ENCODE data around the gene CREB5. TPM values are rescaled to one million over a fixed set of nuclear protein-coding genes. Genes with fewer than 3 reads are reported as not detected.

CREB5 gene
- total RNA-seq, 1 experiment from 2014 or later, result 0.49 TPM

DNA sequence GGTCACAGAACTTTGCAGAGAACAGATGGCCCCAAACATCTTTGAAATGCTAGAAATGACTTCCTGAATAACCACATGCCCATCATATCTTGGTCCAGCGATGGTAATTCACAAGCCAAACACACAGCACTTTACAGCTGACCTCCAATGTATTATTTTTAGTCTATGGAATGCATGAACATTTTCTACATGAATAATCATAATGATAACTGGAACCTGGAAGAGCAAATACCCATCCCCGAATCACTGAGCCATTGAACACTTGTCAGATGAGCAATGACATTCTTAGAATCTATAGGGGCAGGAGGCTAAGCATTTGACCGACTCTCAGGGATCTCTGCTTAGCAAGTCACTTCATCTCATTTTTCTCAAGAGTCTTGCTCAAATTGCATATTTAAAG lies 167.3 kb downstream of the CREB5 start:
- Histone ChIP-seq H3K9me3 (ENCODE audit: control insufficient read depth in 1 of 2, insufficient read depth in 1 of 2, low read depth in 1 of 2, low read length in 2 of 2) (no peaks in the 10 kb centered on the region), H3K4me1 (ENCODE audit: control insufficient read depth in 1 of 2, insufficient read depth in 2 of 2, low read length in 2 of 2) (no peaks in the 10 kb centered on the region), H3K79me2 (ENCODE audit: insufficient read depth, low read length) (no peaks in the 10 kb centered on the region), H3K36me3 (ENCODE audit: control insufficient read depth in 1 of 2, insufficient read depth in 2 of 2, low read length in 2 of 2) (no peaks in the 10 kb centered on the region), H2AFZ (ENCODE audit: low read depth, low read length, poor library complexity, severe bottlenecking) (no peak overlapping the region), H4K20me1 (ENCODE audit: insufficient read depth) (no peaks in the 10 kb centered on the region), H3K4me2 (ENCODE audit: low read length) (no peak overlapping the region), H3K27me3 (ENCODE audit: insufficient read depth, low read length) (peaks cover 84% of the 10 kb centered on the region), H3K9me2 (ENCODE audit: insufficient read depth) (no peaks in the 10 kb centered on the region), H3K9ac (ENCODE audit: low read length) (no peak overlapping the region), H3K27ac (ENCODE audit: low read depth, low read length) (no peak overlapping the region), H3K4me3 (replicated peaks in 1 of 2; ENCODE audit: low read depth in 1 of 2, low read length in 2 of 2) (no peak overlapping the region)
- CTCF ChIA-PET, result no interaction called here
- DNase-seq (ENCODE audit: low read depth, low spot score) (no peak), ATAC-seq (no peak)
- BruUV-seq (replicated peaks), result no TSS peak
- no peak for TF ChIP-seq ZNF274 (IDR thresholded peaks at IDR 0.05; ENCODE audit: low read depth, low read length)
- POLR2A ChIA-PET, result no interaction called here
- RAD21 ChIA-PET (ENCODE audit: low non-redundant PET in 1 of 2, low total read pairs in 2 of 2, uncharacterized antibody in 2 of 2, unreplicated experiment in 2 of 2), result no interaction called here
- intact Hi-C loops (cut with micrococcal nuclease), result no loop called here

DNA sequence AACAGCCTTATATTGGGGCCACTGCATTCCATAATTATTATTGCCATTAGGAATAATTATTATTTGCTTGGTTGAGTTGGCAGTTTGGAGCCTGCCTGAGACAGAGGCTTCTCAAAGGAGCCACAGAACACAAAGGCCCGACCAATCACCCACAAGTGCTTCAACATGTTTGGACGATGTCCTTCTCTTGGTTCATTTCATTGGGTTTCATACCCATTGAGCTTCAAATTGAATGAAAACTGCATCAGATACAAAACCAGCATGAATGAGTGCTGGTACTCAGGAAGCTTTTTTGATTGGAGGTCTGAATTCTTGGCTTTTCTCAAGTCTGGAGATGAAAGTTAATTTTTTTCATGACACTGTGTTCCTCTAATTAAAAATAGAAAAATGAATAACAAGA lies 168.3 kb downstream of the CREB5 start:
- H3K79me2 ChIP-seq (ENCODE audit: insufficient read depth, low read length), result no peaks in the 10 kb centered on the region
- no peak overlapping the region for H3K4me3 ChIP-seq (replicated peaks in 1 of 2; ENCODE audit: low read depth in 1 of 2, low read length in 2 of 2)
- H3K9me3 ChIP-seq (ENCODE audit: control insufficient read depth in 1 of 2, insufficient read depth in 1 of 2, low read depth in 1 of 2, low read length in 2 of 2), result no peaks in the 10 kb centered on the region
- no peak for TF ChIP-seq ELF1 (IDR thresholded peaks at IDR 0.05; ENCODE audit: borderline replicate concordance, low read depth)
- no peak overlapping the region for H2AFZ ChIP-seq (ENCODE audit: low read depth, low read length, poor library complexity, severe bottlenecking)
- H3K27me3 ChIP-seq (ENCODE audit: insufficient read depth, low read length), result peaks cover 73% of the 10 kb centered on the region
- no peaks in the 10 kb centered on the region for H3K36me3 ChIP-seq (ENCODE audit: control insufficient read depth in 1 of 2, insufficient read depth in 2 of 2, low read length in 2 of 2)
- DNase-seq (ENCODE audit: low read depth, low spot score) (no peak), ATAC-seq (no peak)
- intact Hi-C loops (cut with micrococcal nuclease), result no loop called here
- no TSS peak for BruUV-seq (replicated peaks)
- H3K27ac ChIP-seq (ENCODE audit: low read depth, low read length), result no peak overlapping the region
- no peaks in the 10 kb centered on the region for H3K9me2 ChIP-seq (ENCODE audit: insufficient read depth)
- RAD21 ChIA-PET (ENCODE audit: low non-redundant PET in 1 of 2, low total read pairs in 2 of 2, uncharacterized antibody in 2 of 2, unreplicated experiment in 2 of 2), result no interaction called here
- POLR2A ChIA-PET, result no interaction called here
- H4K20me1 ChIP-seq (ENCODE audit: insufficient read depth), result no peaks in the 10 kb centered on the region
- no peaks in the 10 kb centered on the region for H3K4me1 ChIP-seq (ENCODE audit: control insufficient read depth in 1 of 2, insufficient read depth in 2 of 2, low read length in 2 of 2)
- CTCF ChIA-PET, result no interaction called here
- H3K9ac ChIP-seq (ENCODE audit: low read length), result no peak overlapping the region
- no peak overlapping the region for H3K4me2 ChIP-seq (ENCODE audit: low read length)

DNA sequence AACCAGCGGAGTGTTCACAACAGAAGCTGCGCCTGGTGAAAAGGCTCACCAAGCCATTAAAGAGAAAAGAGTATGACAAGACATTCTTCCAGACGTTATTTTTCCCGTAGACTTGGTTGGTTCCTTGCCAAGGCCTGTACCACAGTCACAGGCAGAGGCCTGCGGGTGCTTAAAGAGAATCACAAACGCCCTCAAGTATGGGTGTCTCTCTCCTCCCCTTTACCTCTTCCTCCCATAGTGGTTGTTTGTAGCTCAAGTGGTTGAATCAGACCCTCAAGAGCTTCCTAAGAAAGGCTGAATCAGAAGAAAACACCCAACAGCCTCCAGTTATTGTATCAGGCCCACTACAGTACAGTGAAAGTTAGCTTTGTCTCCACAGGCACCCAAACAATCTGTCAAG lies 169.0 kb downstream of the CREB5 start:
- intact Hi-C loops (cut with micrococcal nuclease), result no loop called here
- ATAC-seq (no peak), DNase-seq (ENCODE audit: low read depth, low spot score) (no peak)
- H3K9me3 ChIP-seq (ENCODE audit: control insufficient read depth in 1 of 2, insufficient read depth in 1 of 2, low read depth in 1 of 2, low read length in 2 of 2), result no peaks in the 10 kb centered on the region
- H3K4me3 ChIP-seq (replicated peaks in 1 of 2; ENCODE audit: low read depth in 1 of 2, low read length in 2 of 2), result no peak overlapping the region
- H3K27ac ChIP-seq (ENCODE audit: low read depth, low read length), result no peak overlapping the region
- H2AFZ ChIP-seq (ENCODE audit: low read depth, low read length, poor library complexity, severe bottlenecking), result no peak overlapping the region
- H3K4me1 ChIP-seq (ENCODE audit: control insufficient read depth in 1 of 2, insufficient read depth in 2 of 2, low read length in 2 of 2), result no peaks in the 10 kb centered on the region
- H3K36me3 ChIP-seq (ENCODE audit: control insufficient read depth in 1 of 2, insufficient read depth in 2 of 2, low read length in 2 of 2), result no peaks in the 10 kb centered on the region
- H3K9ac ChIP-seq (ENCODE audit: low read length), result no peak overlapping the region
- H3K4me2 ChIP-seq (ENCODE audit: low read length), result no peak overlapping the region
- H4K20me1 ChIP-seq (ENCODE audit: insufficient read depth), result no peaks in the 10 kb centered on the region
- no TSS peak for BruUV-seq (replicated peaks)
- H3K9me2 ChIP-seq (ENCODE audit: insufficient read depth), result no peaks in the 10 kb centered on the region
- POLR2A ChIA-PET, result no interaction called here
- H3K27me3 ChIP-seq (ENCODE audit: insufficient read depth, low read length), result peaks cover 67% of the 10 kb centered on the region
- H3K79me2 ChIP-seq (ENCODE audit: insufficient read depth, low read length), result no peaks in the 10 kb centered on the region
- RAD21 ChIA-PET (ENCODE audit: low non-redundant PET in 1 of 2, low total read pairs in 2 of 2, uncharacterized antibody in 2 of 2, unreplicated experiment in 2 of 2), result no interaction called here
- CTCF ChIA-PET, result no interaction called here
- TF ChIP-seq ZFX (IDR thresholded peaks at IDR 0.05), result no peak
- TF ChIP-seq RAD21 (IDR thresholded peaks at IDR 0.05; ENCODE audit: low read depth), result no peak
- TF ChIP-seq TCF7L2 (IDR thresholded peaks at IDR 0.05; ENCODE audit: borderline replicate concordance, extremely low read depth, insufficient read depth, insufficient read length), result no peak
- TF ChIP-seq EZH2phosphoT487 (IDR thresholded peaks at IDR 0.05; ENCODE audit: borderline replicate concordance), result no peak
- TF ChIP-seq POLR2AphosphoS5 (IDR thresholded peaks at IDR 0.05; ENCODE audit: low read depth, low read length), result no peak
- no peak for TF ChIP-seq SRF (IDR thresholded peaks at IDR 0.05; ENCODE audit: low read depth)
- TF ChIP-seq ELF1 (IDR thresholded peaks at IDR 0.05; ENCODE audit: borderline replicate concordance, low read depth), result no peak
- TF ChIP-seq EGR1 (IDR thresholded peaks at IDR 0.05; ENCODE audit: low read depth), result no peak
- no peak for TF ChIP-seq SP1 (IDR thresholded peaks at IDR 0.05; ENCODE audit: low read depth)
- no peak for TF ChIP-seq SIN3A (IDR thresholded peaks at IDR 0.05; ENCODE audit: low read depth)
- TF ChIP-seq, protein P1, sequence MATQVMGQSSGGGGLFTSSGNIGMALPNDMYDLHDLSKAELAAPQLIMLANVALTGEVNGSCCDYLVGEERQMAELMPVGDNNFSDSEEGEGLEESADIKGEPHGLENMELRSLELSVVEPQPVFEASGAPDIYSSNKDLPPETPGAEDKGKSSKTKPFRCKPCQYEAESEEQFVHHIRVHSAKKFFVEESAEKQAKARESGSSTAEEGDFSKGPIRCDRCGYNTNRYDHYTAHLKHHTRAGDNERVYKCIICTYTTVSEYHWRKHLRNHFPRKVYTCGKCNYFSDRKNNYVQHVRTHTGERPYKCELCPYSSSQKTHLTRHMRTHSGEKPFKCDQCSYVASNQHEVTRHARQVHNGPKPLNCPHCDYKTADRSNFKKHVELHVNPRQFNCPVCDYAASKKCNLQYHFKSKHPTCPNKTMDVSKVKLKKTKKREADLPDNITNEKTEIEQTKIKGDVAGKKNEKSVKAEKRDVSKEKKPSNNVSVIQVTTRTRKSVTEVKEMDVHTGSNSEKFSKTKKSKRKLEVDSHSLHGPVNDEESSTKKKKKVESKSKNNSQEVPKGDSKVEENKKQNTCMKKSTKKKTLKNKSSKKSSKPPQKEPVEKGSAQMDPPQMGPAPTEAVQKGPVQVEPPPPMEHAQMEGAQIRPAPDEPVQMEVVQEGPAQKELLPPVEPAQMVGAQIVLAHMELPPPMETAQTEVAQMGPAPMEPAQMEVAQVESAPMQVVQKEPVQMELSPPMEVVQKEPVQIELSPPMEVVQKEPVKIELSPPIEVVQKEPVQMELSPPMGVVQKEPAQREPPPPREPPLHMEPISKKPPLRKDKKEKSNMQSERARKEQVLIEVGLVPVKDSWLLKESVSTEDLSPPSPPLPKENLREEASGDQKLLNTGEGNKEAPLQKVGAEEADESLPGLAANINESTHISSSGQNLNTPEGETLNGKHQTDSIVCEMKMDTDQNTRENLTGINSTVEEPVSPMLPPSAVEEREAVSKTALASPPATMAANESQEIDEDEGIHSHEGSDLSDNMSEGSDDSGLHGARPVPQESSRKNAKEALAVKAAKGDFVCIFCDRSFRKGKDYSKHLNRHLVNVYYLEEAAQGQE (IDR thresholded peaks at IDR 0.05; ENCODE audit: low read depth), result no peak
- TF ChIP-seq POLR2A (IDR thresholded peaks at IDR 0.05; ENCODE audit: borderline replicate concordance, extremely low read depth, insufficient read depth, insufficient read length), result no peak
